WTC11 (cell line): ENCODE data around the gene OR2Y1. TPM values are rescaled to one million over a fixed set of nuclear protein-coding genes. Genes with fewer than 3 reads are reported as not detected.

ENCODE experiments used
- ATAC-seq: fragments of 200-7000 bp; cut with Tn5 transposase; 2 replicates; pipeline ENCODE4 v1.10.0; 2021; ENCODE audit warnings: mild to moderate bottlenecking, moderate library complexity
- CTCF ChIA-PET: fragments of 300-600 bp; sonication (Branson Sonifier 250); formaldehyde crosslinking; loops from one replicate; lab custom pipeline; 2021; ENCODE audit warnings: antibody characterized with exemption; lab: Charles Lee
- POLR2A ChIA-PET: fragments of 350-600 bp; sonication (Branson Sonifier 250); formaldehyde crosslinking; loops from one replicate; lab custom pipeline; 2021; ENCODE audit warnings: antibody characterized with exemption; lab: Charles Lee
- DNase-seq: peaks from one replicate; pipeline ENCODE4 v3.0.0; 2021; ENCODE audit warnings: low spot score
- H3K27ac Mint-ChIP-seq: 2 replicates; pipeline ENCODE4 v1.8.0; 2021; ENCODE audit warnings: mixed read lengths
- H3K27me3 Mint-ChIP-seq: 2 replicates; pipeline ENCODE4 v1.8.0; 2021; ENCODE audit warnings: low read depth, mild to moderate bottlenecking, moderate library complexity, mixed read lengths
- H3K36me3 Mint-ChIP-seq: 2 replicates; pipeline ENCODE4 v1.8.0; 2021; ENCODE audit warnings: mixed read lengths
- H3K4me1 Mint-ChIP-seq: 2 replicates; pipeline ENCODE4 v1.8.0; 2022; ENCODE audit warnings: mixed read lengths
- H3K4me3 Mint-ChIP-seq: 2 replicates; pipeline ENCODE4 v1.8.0; 2021; ENCODE audit warnings: mild to moderate bottlenecking, moderate library complexity, mixed read lengths
- H3K9me3 Mint-ChIP-seq: 2 replicates; pipeline ENCODE4 v1.8.0; 2021; ENCODE audit warnings: mixed read lengths
- CREB1 ChIP-seq: sonication (generic); formaldehyde crosslinking; IDR thresholded peaks from 2 replicates; pipeline ENCODE4 v1.8.0; 2023; ENCODE audit warnings: mild to moderate bottlenecking, missing genetic modification reagents
- CREM ChIP-seq: sonication (generic); formaldehyde crosslinking; IDR thresholded peaks from 2 replicates; pipeline ENCODE4 v1.8.1; 2022; ENCODE audit warnings: mild to moderate bottlenecking, missing genetic modification reagents, moderate library complexity
- ELF4 ChIP-seq: sonication (generic); formaldehyde crosslinking; IDR thresholded peaks from 2 replicates; pipeline ENCODE4 v1.8.1; 2022; ENCODE audit warnings: low read depth, mild to moderate bottlenecking, moderate library complexity, missing genetic modification reagents
- ESRRA ChIP-seq: sonication (generic); formaldehyde crosslinking; IDR thresholded peaks from 2 replicates; pipeline ENCODE4 v1.8.1; 2022; ENCODE audit warnings: mild to moderate bottlenecking, missing genetic modification reagents, borderline replicate concordance
- JUN ChIP-seq: sonication (generic); formaldehyde crosslinking; IDR thresholded peaks from 2 replicates; pipeline ENCODE4 v1.8.0; 2023; ENCODE audit warnings: mild to moderate bottlenecking, missing genetic modification reagents
- NR3C1 ChIP-seq: sonication (generic); formaldehyde crosslinking; conservative IDR thresholded peaks from 2 replicates; pipeline ENCODE4 v1.8.1; 2023; ENCODE audit warnings: low read depth, mild to moderate bottlenecking, missing genetic modification reagents
- OVOL2 ChIP-seq: fragments of 250-450 bp; sonication (Bioruptor Pico); IDR thresholded peaks from 2 replicates; pipeline ENCODE4 v1.9.0; 2021; ENCODE audit warnings: mild to moderate bottlenecking, borderline replicate concordance
- PRRX2 ChIP-seq: fragments of 250-450 bp; sonication (Bioruptor Pico); IDR thresholded peaks from 2 replicates; pipeline ENCODE4 v1.8.0; 2021; ENCODE audit warnings: mild to moderate bottlenecking
- RORB ChIP-seq: fragments of 250-450 bp; sonication (Bioruptor Pico); IDR thresholded peaks from 2 replicates; pipeline ENCODE4 v1.9.0; 2021; ENCODE audit warnings: mild to moderate bottlenecking
- SP1 ChIP-seq: sonication (generic); formaldehyde crosslinking; conservative IDR thresholded peaks from 2 replicates; pipeline ENCODE4 v1.8.1; 2022; ENCODE audit warnings: missing genetic modification reagents
- total RNA-seq: library from RNA; stranded (reverse); gene quantifications from 3 replicates; pipeline ENCODE4 v1.2.3, GENCODE V29; 2021
- TF ChIP-seq, protein P1 (sequence below): fragments of 250-450 bp; sonication (Bioruptor Pico); IDR thresholded peaks from 2 replicates; pipeline ENCODE4 v1.9.0; 2021; ENCODE audit warnings: mild to moderate bottlenecking
- TF ChIP-seq, protein P2 (sequence below): sonication (generic); formaldehyde crosslinking; IDR thresholded peaks from 2 replicates; pipeline ENCODE4 v1.8.1; 2022; ENCODE audit warnings: low read depth, mild to moderate bottlenecking, moderate library complexity, missing genetic modification reagents, borderline replicate concordance
- TF ChIP-seq, protein P3 (sequence below): sonication (generic); formaldehyde crosslinking; IDR thresholded peaks from 2 replicates; pipeline ENCODE4 v1.8.1; 2022; ENCODE audit warnings: mild to moderate bottlenecking, moderate library complexity, missing genetic modification reagents
- TF ChIP-seq, protein P4 (sequence below): sonication (generic); formaldehyde crosslinking; IDR thresholded peaks from 2 replicates; pipeline ENCODE4 v1.8.1; 2022; ENCODE audit warnings: low read depth, missing genetic modification reagents, borderline replicate concordance
- TF ChIP-seq, protein P5 (sequence below): sonication (generic); formaldehyde crosslinking; IDR thresholded peaks from 2 replicates; pipeline ENCODE4 v1.8.1; 2023; ENCODE audit warnings: mild to moderate bottlenecking, missing genetic modification reagents, moderate library complexity
- TF ChIP-seq, protein P6 (sequence below): sonication (generic); formaldehyde crosslinking; IDR thresholded peaks from 2 replicates; pipeline ENCODE4 v1.8.1; 2023; ENCODE audit warnings: mild to moderate bottlenecking, missing genetic modification reagents, moderate library complexity
- TF ChIP-seq, protein P7 (sequence below): fragments of 250-450 bp; sonication (Bioruptor Pico); IDR thresholded peaks from 2 replicates; pipeline ENCODE4 v1.8.0; 2021; ENCODE audit warnings: mild to moderate bottlenecking
- TF ChIP-seq, protein P8 (sequence below): sonication (generic); formaldehyde crosslinking; IDR thresholded peaks from 2 replicates; pipeline ENCODE4 v1.8.0; 2022; ENCODE audit warnings: mild to moderate bottlenecking, missing genetic modification reagents

The OR2Y1 gene
- total RNA-seq, 1 experiment from 2014 or later: not detected

DNA sequence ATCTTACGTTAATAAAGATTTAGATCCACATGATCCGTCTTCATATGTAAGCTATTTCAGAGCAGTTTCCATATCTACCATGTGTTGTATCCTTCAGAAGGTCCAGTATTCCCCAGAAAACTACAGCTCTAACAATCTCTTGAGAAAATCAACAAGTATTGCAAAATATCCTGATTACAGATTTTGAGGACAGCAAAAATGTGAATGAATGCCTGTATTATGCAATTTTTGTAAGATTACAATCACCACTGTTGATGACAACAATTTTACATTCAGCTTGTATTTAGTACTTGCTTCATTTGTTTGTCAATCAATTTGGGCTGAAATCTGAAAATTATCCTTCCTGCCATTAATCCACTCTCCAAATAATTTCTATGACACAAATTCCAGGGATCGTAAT, 47.4 kb downstream of the OR2Y1 start (continued):
- TF ChIP-seq, protein P1, sequence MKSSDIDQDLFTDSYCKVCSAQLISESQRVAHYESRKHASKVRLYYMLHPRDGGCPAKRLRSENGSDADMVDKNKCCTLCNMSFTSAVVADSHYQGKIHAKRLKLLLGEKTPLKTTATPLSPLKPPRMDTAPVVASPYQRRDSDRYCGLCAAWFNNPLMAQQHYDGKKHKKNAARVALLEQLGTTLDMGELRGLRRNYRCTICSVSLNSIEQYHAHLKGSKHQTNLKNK (CRISPR knock-in tag): no peak
- TF ChIP-seq, protein P2, sequence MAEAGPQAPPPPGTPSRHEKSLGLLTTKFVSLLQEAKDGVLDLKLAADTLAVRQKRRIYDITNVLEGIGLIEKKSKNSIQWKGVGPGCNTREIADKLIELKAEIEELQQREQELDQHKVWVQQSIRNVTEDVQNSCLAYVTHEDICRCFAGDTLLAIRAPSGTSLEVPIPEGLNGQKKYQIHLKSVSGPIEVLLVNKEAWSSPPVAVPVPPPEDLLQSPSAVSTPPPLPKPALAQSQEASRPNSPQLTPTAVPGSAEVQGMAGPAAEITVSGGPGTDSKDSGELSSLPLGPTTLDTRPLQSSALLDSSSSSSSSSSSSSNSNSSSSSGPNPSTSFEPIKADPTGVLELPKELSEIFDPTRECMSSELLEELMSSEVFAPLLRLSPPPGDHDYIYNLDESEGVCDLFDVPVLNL (CRISPR knock-in tag): no peak
- no peak for TF ChIP-seq JUN (CRISPR knock-in tag)
- TF ChIP-seq, protein P3, sequence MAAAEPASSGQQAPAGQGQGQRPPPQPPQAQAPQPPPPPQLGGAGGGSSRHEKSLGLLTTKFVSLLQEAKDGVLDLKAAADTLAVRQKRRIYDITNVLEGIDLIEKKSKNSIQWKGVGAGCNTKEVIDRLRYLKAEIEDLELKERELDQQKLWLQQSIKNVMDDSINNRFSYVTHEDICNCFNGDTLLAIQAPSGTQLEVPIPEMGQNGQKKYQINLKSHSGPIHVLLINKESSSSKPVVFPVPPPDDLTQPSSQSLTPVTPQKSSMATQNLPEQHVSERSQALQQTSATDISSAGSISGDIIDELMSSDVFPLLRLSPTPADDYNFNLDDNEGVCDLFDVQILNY (CRISPR knock-in tag): no peak

DNA sequence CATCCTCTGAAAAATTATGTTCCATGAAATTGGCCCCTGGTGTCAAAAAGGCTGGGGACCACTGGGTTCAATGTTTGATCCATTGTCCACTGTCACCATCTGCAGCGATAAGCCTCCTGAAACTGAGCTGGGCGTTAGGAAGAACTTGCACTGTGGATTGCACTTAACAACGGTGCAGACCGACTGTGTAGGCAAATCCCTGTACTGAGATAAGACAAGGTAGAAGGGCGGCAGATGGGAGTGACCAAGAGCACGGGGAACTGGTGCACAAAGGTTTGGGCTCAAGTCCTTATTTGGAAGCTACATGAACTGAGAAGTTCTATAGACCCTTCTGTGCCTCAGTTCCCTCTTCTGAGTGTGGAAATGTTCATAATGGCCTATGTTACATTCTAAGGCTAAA, 48.8 kb downstream of the OR2Y1 start:
- Mint-ChIP-seq H3K27me3 (no peaks in the 10 kb centered on the region), H3K9me3 (peaks cover 7% of the 10 kb centered on the region; the same call in 1 of the 2 replicates), H3K4me1 (peaks cover 26% of the 10 kb centered on the region), H3K4me3 (no peak overlapping the region), H3K36me3 (no peaks in the 10 kb centered on the region), H3K27ac (no peak overlapping the region)
- POLR2A ChIA-PET: interaction anchor here (0.6 kb wide), 1 partner anchor 683 kb away, joined by 3 read pairs; no protein-coding TSS in a partner anchor
- CTCF ChIA-PET: interaction anchor here (0.9 kb wide), 1 partner anchor 28 kb away, joined by 4 read pairs; no protein-coding TSS in a partner anchor
- no peak for ATAC-seq
- no peak for DNase-seq
- TF ChIP-seq, protein P4, sequence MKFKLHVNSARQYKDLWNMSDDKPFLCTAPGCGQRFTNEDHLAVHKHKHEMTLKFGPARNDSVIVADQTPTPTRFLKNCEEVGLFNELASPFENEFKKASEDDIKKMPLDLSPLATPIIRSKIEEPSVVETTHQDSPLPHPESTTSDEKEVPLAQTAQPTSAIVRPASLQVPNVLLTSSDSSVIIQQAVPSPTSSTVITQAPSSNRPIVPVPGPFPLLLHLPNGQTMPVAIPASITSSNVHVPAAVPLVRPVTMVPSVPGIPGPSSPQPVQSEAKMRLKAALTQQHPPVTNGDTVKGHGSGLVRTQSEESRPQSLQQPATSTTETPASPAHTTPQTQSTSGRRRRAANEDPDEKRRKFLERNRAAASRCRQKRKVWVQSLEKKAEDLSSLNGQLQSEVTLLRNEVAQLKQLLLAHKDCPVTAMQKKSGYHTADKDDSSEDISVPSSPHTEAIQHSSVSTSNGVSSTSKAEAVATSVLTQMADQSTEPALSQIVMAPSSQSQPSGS (CRISPR knock-in tag): no peak
- TF ChIP-seq, protein P5, sequence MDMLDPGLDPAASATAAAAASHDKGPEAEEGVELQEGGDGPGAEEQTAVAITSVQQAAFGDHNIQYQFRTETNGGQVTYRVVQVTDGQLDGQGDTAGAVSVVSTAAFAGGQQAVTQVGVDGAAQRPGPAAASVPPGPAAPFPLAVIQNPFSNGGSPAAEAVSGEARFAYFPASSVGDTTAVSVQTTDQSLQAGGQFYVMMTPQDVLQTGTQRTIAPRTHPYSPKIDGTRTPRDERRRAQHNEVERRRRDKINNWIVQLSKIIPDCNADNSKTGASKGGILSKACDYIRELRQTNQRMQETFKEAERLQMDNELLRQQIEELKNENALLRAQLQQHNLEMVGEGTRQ (CRISPR knock-in tag): no peak
- TF ChIP-seq, protein P6, sequence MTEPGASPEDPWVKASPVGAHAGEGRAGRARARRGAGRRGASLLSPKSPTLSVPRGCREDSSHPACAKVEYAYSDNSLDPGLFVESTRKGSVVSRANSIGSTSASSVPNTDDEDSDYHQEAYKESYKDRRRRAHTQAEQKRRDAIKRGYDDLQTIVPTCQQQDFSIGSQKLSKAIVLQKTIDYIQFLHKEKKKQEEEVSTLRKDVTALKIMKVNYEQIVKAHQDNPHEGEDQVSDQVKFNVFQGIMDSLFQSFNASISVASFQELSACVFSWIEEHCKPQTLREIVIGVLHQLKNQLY (CRISPR knock-in tag): no peak
- TF ChIP-seq, protein P7, sequence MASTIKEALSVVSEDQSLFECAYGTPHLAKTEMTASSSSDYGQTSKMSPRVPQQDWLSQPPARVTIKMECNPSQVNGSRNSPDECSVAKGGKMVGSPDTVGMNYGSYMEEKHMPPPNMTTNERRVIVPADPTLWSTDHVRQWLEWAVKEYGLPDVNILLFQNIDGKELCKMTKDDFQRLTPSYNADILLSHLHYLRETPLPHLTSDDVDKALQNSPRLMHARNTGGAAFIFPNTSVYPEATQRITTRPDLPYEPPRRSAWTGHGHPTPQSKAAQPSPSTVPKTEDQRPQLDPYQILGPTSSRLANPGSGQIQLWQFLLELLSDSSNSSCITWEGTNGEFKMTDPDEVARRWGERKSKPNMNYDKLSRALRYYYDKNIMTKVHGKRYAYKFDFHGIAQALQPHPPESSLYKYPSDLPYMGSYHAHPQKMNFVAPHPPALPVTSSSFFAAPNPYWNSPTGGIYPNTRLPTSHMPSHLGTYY (CRISPR knock-in tag): no peak
- TF ChIP-seq RORB (CRISPR knock-in tag) (no peak), OVOL2 (CRISPR knock-in tag) (no peak)

DNA sequence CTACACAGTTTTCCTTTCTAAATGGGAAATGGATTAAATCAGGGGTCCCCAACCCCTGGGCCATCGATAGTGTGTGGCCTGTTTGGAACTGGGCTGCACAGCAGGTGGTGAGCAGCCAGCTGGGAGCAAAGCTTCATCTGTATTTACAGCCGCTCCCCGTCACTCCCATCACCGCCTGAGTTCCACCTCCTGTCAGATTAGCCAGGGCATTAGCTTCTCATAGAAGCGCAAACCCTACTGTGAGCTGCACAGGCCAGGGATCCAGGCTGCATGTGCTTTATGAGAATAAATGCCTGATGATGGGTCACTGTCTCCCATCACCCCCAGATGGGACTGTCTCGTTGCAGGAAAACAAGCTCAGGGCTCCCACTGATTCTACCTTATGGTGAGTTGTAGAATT, 49.3 kb downstream of the OR2Y1 start:
- ChIA-PET CTCF (interaction anchor here (2.8 kb wide), 1 partner anchor 28 kb away, joined by 9 read pairs; no protein-coding TSS in a partner anchor), POLR2A (no interaction called here)
- no peaks in the 10 kb centered on the region for H3K36me3 Mint-ChIP-seq
- H3K9me3 Mint-ChIP-seq: peaks cover 2% of the 10 kb centered on the region; the same call in 1 of the 2 replicates
- DNase-seq: no peak
- H3K4me1 Mint-ChIP-seq: peaks cover 26% of the 10 kb centered on the region
- no peaks in the 10 kb centered on the region for H3K27me3 Mint-ChIP-seq
- H3K27ac Mint-ChIP-seq: no peak overlapping the region
- no peak overlapping the region for H3K4me3 Mint-ChIP-seq
- TF ChIP-seq NR3C1 (no peak), ELF4 (CRISPR knock-in tag) (no peak), PRRX2 (CRISPR knock-in tag) (no peak), CREM (CRISPR knock-in tag) (no peak), ESRRA (CRISPR knock-in tag) (no peak), SP1 (CRISPR knock-in tag) (no peak), CREB1 (no peak)
- TF ChIP-seq, protein P8, sequence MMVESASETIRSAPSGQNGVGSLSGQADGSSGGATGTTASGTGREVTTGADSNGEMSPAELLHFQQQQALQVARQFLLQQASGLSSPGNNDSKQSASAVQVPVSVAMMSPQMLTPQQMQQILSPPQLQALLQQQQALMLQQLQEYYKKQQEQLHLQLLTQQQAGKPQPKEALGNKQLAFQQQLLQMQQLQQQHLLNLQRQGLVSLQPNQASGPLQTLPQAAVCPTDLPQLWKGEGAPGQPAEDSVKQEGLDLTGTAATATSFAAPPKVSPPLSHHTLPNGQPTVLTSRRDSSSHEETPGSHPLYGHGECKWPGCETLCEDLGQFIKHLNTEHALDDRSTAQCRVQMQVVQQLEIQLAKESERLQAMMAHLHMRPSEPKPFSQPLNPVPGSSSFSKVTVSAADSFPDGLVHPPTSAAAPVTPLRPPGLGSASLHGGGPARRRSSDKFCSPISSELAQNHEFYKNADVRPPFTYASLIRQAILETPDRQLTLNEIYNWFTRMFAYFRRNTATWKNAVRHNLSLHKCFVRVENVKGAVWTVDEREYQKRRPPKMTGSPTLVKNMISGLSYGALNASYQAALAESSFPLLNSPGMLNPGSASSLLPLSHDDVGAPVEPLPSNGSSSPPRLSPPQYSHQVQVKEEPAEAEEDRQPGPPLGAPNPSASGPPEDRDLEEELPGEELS (CRISPR knock-in tag): no peak
- TF ChIP-seq, all 79 proteins: peak for 0
- ATAC-seq: no peak
